Ishikawa (cell line): ENCODE measurements around the gene MYCBP.

Experiments
- EP300 ChIP-seq: IDR thresholded peaks from 2 replicates; pipeline ENCODE4 v1.6.1; 2012; ENCODE audit warnings: borderline replicate concordance
- TF ChIP-seq, protein P1 (sequence below): IDR thresholded peaks from 2 replicates; pipeline ENCODE4 v1.6.1; 2012; ENCODE audit warnings: low read depth, mild to moderate bottlenecking

DNA sequence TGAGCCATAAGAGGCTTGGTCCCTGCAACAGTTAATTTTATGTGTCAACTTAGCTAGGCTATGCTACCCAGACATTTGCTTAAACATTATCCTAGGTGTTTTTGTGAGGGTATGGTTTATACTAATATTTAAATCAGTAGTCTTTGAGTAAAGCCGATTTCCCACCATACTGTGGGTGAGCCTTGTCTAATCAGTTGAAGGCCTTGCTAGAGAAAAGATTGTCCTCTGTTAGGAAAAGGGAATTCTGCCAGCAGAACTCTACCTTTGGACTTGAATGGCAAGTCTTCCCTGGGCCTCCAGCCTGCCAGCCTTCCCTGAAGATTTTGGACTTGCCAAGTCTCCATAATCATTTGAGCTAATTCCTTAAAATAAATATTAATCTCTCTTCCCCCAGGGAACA, 44.6 kb upstream of the MYCBP start:
- TF ChIP-seq, protein P1, sequence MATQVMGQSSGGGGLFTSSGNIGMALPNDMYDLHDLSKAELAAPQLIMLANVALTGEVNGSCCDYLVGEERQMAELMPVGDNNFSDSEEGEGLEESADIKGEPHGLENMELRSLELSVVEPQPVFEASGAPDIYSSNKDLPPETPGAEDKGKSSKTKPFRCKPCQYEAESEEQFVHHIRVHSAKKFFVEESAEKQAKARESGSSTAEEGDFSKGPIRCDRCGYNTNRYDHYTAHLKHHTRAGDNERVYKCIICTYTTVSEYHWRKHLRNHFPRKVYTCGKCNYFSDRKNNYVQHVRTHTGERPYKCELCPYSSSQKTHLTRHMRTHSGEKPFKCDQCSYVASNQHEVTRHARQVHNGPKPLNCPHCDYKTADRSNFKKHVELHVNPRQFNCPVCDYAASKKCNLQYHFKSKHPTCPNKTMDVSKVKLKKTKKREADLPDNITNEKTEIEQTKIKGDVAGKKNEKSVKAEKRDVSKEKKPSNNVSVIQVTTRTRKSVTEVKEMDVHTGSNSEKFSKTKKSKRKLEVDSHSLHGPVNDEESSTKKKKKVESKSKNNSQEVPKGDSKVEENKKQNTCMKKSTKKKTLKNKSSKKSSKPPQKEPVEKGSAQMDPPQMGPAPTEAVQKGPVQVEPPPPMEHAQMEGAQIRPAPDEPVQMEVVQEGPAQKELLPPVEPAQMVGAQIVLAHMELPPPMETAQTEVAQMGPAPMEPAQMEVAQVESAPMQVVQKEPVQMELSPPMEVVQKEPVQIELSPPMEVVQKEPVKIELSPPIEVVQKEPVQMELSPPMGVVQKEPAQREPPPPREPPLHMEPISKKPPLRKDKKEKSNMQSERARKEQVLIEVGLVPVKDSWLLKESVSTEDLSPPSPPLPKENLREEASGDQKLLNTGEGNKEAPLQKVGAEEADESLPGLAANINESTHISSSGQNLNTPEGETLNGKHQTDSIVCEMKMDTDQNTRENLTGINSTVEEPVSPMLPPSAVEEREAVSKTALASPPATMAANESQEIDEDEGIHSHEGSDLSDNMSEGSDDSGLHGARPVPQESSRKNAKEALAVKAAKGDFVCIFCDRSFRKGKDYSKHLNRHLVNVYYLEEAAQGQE = no peak
- TF ChIP-seq EP300 = no peak
